Measurements from ENCODE around the gene PLCB4.

The PLCB4 gene

GRCh38 chr20:9286501-9287461 is 217.9 kb downstream of the PLCB4 start:
- DNase-seq = no peak

GRCh38 chr20:9287826-9288225 is 218.9 kb downstream of the PLCB4 start:
- DNase-seq = no peak

GRCh38 chr20:9290331-9290730 is 221.4 kb downstream of the PLCB4 start:
- no peak for DNase-seq

GRCh38 chr20:9293145-9293544 is 224.3 kb downstream of the PLCB4 start:
- DNase-seq = no peak

GRCh38 chr20:9294041-9294440 is 225.2 kb downstream of the PLCB4 start:
- no peak for DNase-seq

GRCh38 chr20:9298906-9299305 is 230.0 kb downstream of the PLCB4 start:
- no peak for DNase-seq

GRCh38 chr20:9300080-9300479 is 231.2 kb downstream of the PLCB4 start:
- no peak for DNase-seq

GRCh38 chr20:9300534-9300933 is 231.6 kb downstream of the PLCB4 start:
- no peak for DNase-seq

- no peak for DNase-seq
Observed at GRCh38 chr20:9301129-9302090, 232.5 kb downstream of the PLCB4 start.

GRCh38 chr20:9302091-9302462 is 233.2 kb downstream of the PLCB4 start:
- no peak for DNase-seq

- no peak for DNase-seq
Observed at GRCh38 chr20:9306521-9306920, 237.6 kb downstream of the PLCB4 start.

- DNase-seq = no peak
Observed at GRCh38 chr20:9308056-9308455, 239.2 kb downstream of the PLCB4 start.

GRCh38 chr20:9311132-9311531 is 242.2 kb downstream of the PLCB4 start:
- DNase-seq = no peak

GRCh38 chr20:9319687-9320384 is 250.9 kb downstream of the PLCB4 start:
- no peak for DNase-seq

- DNase-seq = no peak
Observed at GRCh38 chr20:9321007-9321406, 252.1 kb downstream of the PLCB4 start.

GRCh38 chr20:9322661-9323060 is 253.8 kb downstream of the PLCB4 start:
- DNase-seq = no peak

- no peak for DNase-seq
Observed at GRCh38 chr20:9323622-9324021, 254.7 kb downstream of the PLCB4 start.

- DNase-seq = no peak
Observed at GRCh38 chr20:9329355-9330101, 260.6 kb downstream of the PLCB4 start.

GRCh38 chr20:9330151-9330550 is 261.3 kb downstream of the PLCB4 start:
- no peak for DNase-seq

- DNase-seq = no peak
Observed at GRCh38 chr20:9331707-9332435, 263.0 kb downstream of the PLCB4 start.

GRCh38 chr20:9332791-9333479 is 264.0 kb downstream of the PLCB4 start:
- no peak for DNase-seq
